Activated CD8-positive, alpha-beta memory T cell treated with anti-CD3 and anti-CD28 coated beads for 1 hour (primary cell): ENCODE data around the gene KDM4B.

Experiments
- DNase-seq, 2 donors: peaks; one replicate each; pipeline ENCODE4 v3.0.0-alpha.2; 2020; ENCODE audit warnings: low read depth in 1 of 2; ENCODE audit errors: extremely low read depth in 1 of 2

The KDM4B gene

DNA sequence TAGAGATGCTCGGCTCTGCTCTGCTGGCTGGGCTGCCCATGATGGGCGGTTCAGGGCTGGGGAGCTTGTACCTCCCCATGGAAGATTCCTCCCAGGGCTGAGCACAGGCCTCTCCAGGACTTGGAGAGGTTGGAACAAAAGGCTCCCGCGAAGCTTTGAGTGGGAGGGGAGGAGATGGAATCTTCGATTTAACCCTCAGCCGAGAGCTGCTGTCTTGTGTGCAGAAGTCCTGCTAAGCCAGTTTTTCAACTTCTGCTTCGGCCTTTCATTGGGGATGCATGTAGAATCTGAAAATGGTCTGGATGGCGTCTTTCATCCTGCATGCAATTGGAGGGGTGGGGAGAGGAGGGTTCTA, 163.3 kb downstream of the KDM4B start:
- no peak for DNase-seq

DNA sequence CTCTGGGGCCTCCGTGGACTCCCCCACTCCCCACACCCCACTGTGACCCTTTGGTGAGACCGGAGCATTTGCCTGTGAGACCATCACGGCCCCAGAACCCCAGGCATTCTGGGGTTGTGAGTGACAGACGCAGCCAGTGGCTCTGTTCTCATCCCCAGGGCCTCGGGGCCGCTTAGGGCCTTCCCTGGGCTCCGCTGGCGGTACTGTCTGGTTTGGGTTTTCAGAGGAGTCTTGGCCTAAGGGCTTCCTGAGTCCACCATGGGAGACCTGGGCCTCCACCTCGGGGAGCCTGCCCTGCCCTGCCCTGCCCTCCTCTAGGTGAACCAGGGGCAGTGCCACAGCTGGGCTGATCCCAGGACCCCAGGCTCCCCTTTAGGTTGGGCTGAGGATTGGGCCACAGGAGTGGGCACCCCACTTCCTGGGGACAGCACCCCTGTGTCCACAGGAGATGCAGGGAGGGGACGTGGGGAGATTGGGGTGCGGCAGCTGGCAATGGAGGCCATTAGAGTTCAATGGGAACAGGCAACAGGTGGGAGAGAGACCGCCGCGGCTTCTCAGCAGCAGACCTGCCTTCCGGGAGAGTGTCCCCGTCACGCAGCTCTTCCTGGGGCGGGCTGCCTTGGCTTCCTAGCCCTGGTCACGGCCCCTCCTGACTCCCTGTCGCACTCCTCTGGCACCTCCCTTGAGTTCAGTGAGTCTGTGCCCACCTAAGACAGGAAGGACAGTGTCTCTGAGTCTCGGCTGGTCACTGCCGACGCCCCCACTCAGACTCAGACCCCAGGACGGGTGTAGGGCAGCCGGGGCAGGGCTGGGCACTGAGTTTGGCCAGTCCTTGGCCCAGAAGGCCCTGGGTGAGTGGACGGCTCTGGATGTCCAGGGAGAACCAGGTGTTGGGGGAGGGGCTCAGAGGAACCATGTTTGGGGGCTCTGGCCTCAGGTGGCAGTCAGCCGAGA, 164.1 kb downstream of the KDM4B start:
- no peak for DNase-seq

DNA sequence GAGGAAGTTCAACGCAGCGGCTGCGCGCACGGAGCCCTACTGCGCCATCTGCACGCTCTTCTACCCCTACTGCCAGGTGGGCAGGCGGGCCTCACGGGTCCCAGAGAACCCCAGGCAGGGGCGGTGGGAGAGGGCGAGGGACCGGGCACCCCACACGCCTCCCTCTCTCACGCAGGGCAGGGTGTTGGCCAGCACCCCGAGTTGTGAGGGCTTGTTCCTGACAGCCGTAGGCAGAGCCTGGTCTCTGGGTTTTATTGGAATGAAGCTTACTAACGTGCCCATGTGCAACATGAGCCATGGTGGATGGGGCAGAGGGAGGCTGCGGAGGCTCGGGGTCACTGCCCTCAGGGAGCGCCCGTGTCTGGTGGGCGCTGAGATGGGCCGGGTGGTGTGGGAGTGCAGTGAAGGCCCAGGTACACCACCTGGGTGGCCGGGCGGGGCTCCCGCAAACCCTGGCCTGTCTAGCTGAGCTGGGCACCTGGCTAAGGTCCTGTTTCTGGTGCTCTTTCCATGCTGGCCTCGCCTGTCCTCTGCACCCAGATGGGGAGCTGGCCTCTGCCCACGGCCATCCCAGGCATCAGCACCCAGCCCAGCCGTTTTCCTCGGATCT, 165.2 kb downstream of the KDM4B start:
- no peak for DNase-seq

DNA sequence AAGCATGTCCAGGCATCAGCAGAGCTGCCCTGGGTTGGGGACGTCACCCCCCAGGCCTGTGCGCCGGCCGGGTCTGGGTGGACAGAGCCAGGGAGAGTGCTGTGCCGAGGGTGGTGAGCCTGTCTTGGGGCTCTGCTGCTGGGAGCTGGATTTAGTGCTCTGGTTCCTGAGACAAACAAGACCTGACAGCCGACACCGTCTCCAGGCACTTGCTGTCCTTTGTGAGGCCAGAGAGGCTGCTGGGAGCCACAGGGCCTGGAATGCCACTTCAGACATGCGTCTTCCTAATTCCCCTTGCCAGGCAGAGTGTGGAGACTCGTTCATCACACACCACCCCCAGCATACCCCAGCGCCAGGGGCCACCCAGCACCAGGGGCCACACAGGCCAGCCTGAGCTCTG, 165.8 kb downstream of the KDM4B start:
- no peak for DNase-seq

DNA sequence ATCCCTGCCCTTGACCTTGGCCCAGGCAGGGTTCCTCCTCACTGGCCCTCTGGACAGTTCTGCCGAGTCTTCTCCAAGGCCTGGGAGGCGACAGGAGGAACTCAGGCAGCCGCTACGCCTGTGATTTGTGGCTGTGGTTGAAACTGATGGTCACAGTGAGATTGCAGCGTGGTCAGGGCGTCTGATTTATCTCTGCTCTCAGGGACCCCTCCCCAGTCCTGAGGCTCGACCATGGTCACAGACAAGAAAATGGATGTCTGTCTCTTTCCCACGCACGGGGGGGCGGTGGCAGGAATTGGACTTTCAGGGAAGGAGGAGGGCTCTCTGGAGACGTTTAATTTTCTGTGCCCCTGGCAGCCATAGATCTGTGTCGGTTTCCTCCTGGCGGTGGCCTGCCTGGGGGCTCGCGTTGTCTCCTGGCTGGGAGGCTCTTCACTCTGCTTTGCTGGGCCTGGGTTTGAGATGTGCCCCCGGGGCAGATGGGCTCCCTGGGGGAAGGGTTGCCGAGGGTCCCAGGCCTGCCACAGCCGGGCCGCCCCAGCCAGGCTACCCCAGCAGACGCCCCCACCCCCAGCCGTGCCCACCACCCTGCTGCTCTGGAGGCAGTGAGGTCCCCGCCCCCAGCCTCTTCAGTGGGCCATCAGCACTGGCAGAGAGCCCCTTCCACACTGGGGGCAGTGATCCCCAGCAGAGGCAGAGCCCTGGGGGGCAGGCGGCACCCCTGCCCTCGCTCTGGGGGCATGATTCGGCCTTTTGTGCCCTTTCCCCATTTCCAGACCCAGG, 167.4 kb downstream of the KDM4B start:
- no peak for DNase-seq

DNA sequence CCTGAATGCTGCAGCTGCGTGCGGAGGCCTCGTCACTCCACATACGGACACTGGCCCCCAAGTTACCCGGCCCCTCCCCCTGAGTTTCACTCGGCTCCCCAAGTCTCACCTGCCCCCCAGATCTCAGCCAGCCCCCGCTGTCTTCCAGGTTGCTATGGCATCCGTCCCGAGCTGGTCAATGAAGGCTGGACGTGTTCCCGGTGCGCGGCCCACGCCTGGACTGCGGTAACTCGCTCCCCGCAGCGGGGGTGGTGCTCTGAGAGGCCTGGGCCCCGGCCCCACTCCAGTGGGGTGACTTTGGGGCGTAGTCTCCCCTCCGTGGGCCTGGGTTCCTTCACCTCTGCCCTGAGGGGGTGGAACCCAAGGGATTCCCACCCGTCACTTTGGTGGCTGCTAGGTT, 168.2 kb downstream of the KDM4B start:
- DNase-seq, result no peak

DNA sequence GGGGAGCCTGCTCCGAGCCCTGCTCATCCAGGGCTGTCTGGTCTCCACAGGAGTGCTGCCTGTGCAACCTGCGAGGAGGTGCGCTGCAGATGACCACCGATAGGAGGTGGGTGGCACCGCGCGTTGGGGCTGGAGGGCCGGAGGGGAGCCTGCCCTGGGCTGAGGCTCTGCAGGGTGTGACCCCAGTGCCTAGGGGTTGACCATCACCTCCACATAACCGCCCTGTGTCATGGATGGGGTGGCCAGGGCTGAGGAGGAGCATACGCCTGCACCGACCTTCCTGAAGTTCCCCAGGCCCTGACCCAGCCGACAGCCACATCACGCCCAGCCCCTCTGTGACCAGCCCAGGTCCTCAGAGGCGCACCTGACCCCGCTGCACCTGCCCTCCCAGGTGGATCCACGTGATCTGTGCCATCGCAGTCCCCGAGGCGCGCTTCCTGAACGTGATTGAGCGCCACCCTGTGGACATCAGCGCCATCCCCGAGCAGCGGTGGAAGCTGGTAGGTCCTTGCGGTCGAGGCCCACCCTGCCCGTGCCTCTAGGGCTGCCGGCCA, 168.7 kb downstream of the KDM4B start:
- DNase-seq, result no peak

DNA sequence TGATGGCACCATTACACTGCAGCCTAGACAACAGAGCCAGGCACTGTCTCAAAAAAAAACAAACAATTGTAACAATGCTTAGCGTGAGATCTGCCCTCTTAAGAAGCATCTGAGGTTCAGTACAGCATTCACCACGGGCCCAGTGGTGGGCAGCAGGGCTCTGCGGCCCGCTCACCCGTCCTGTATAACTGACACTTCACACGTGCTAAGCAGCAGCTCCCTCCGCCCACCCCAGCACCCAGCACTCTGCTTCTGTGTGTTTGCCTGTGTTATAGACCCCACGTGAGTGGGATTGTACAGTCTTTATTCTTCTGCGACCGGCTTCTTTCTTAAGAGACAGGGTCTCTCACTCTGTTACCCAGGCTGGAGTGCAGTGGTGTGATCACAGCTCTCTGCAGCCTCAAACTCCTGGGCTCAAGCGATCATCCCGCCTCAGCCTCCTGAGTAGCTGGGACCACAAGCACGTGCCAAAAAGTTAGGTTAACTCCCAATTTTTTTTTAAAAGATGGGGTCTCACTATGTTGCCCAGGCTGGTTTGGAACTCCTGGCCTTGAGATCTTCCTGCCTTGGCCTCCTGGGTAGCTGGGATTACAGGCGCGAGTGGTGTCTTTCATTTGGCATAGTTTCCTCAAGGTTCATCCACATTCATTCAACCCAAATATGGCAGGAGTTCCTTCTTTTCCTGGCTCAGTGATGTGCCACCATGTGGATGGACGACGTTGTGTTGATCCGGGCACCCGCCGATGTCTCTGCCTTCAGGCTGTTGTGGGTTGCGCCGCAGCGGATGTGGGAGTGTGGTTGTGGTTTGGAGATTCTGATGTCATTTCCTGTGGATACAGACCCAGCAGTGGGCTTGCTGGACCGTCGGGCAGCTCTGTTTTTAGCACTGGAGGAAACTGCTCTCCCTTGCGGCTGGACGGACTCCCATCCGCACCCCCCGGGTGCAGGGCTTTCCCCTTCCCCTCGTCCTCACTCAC, 170.0 kb downstream of the KDM4B start:
- peak in 1 of 2 donors; percentile 47 for DNase-seq

DNA sequence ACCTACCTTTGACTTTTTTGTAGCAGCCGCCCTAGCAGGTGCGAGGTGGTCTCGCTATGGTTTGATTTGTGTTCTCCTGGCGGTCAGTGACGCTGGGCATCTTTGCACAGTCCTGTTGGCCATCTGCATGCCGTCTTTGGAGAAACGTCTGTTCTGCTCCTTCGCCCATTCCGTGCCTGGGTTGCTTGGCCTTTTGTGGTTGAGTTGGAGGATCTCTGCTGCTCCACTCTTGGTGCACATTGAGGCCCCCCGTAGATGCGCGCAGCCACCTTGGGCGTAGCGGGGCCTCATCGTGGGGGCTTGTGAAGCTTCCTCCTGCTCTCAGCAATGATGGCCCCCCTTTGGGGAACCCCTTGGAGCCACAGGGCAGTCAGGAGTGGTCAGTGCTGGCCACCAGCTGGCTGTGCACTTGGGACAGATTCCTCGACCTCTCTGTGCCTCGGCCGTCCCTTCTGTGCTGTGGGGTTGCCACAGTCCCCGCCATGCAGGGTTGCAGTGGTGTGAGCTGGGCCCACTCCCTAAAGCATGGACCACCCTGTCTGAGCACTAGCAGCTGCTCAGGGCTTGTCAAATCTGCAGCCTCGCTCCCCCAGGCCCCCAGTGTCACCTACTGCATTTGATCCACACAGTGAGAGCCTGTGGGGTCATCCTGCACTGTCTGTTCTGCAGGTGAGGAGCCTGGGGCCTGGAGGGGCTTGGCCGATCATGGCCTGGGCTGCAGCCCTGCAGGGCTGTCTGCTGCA, 170.8 kb downstream of the KDM4B start:
- DNase-seq, result no peak

DNA sequence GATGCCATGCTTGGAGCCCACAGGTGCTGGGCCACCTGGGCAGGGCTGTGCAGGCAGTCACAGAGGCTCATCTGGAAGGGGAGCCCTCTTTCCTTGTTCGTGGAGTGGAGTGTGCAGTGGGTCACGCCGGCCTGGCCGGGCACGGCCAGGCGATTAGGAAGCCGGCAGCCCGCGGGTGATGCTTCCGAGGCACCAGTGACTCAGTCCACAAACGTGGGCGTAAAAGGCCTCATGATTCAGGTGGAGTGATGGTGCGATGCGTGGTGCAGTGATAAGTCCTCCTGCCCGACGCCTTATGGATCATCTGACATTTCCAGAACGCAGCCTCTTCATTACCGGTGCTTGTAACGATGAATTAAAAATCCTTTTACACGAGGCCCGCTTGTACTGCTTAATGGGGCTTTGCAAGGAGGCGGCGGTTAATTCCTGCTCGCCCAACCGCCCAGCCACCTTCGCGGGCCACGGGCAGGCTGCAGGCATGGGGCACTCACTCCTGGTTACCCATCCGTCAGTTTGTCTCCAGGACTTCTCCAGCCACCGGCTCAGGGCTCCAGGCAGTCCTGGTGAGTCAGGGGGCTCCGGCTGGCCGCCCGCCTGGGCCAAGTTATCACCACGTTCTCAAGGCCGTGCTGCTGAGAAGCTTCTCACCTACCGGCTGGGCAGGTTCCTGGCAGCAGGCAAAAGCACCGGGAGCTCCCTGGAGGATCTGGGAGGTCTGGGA, 172.4 kb downstream of the KDM4B start:
- DNase-seq, result no peak

DNA sequence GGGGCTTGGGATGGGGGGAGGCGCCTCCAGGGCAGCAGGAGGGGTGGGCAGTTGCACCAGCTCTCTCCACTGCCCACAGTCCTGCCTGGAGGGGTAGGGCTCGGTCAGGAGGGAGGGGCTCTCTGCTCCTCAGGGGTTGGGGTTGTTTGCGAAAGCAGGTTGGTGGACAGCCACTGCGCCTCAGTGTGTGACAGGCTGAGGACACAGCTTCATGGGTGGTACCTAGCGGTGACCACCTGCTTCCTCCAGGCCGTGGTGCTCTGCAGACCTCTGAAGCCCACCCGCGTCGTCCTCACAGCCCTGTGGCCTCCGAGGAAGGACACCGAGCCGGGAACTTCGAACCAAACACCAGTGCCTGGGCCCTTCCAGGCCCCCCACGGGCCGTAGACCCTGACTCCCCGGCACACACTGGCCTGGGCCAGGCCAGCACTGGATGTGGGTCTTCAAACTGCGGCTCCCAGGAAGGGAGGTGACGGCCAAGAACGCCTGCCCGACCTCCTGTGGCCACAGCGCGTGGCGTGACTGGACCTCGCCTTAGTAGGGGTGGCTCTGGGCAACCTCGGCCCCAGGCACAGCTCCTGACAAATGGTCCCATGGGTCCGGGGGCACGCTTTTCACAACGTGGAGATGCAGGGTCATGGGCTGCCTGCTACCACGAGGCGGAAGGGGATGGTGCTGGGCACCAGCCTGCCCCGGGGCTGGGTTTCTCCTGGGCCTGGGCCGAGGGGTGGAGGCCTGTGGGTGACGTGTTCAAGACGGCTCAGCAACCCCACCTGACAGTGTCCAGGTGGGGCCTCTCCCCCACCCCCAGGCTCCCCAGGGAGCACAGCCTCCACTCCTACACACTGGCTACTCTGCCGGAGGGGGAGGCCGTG, 173.2 kb downstream of the KDM4B start:
- no peak for DNase-seq

DNA sequence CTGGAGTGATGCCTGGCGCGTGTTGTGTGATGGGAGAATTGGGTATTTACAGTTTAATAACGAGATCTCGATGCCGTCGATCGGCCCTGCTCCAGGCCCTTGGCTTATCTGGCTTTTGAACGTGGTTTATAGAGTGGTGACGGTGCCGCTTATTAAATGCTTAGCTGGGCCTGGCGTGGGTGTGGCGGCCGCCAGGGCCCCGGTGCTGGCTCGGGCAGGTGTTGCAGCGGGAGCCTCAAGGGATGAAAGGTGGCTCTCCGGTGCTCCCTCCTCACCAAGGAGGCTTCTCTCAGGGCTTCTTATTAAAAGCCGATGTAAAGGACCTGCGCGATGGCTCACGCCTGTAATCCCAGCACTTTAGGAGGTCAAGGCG, 173.8 kb downstream of the KDM4B start:
- no peak for DNase-seq

DNA sequence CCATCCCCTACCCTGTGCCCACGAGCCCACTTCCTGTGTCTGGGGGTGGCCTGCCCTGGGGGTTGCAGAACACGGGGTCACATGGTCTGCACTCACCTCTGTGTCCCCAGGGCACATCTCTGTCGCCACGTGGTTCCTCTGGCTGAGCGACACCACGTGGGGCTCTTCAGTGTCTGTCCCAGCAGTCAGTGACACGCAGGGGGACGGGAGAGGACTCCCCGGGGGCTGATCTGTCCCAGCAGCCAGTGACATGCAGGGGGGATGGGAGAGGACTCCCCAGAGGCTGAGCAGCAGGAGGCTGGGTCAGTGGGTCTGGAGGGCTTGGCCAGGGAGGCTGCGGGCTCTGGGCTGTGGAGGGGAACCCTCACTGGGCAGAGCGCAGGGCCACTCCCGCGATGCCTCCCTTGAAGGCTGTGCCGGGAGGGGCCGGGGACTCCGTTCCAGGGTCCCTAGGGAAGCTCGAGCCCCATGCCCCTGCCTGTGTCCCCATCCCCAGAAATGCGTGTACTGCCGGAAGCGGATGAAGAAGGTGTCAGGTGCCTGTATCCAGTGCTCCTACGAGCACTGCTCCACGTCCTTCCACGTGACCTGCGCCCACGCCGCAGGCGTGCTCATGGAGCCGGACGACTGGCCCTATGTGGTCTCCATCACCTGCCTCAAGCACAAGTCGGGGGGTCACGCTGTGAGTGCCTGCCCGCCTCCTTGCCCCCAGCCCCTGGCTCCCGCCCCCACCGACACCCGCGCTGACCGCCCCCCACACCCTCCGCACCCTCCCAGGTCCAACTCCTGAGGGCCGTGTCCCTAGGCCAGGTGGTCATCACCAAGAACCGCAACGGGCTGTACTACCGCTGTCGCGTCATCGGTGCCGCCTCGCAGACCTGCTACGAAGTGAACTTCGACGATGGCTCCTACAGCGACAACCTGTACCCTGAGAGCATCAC, 174.8 kb downstream of the KDM4B start:
- DNase-seq, result no peak

DNA sequence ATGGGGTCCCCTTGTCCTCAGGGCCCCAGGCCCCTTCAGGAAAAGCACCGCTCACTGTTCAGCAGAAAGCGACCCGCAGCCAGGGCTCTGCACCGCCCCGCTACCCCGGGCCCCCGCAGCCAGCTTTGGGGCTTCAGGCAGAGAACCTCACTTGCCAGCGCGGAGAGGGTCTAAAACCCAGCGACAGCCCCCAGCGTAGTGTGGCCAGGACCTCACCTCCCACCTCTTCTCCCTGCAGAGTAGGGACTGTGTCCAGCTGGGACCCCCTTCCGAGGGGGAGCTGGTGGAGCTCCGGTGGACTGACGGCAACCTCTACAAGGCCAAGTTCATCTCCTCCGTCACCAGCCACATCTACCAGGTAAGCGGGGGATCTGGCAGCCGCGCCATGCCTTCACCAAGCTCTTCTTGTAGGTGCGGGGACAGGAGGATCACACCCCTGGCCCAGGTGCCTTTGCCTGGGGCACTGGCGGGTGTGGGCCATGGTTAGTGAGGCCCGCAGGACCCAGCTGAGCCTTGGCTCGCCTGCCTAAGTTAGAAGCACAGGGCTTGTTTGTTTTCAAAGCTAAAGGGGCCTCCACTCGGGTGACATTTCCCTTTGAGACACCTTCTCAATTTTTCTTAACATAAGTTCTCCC, 175.7 kb downstream of the KDM4B start:
- no peak for DNase-seq

DNA sequence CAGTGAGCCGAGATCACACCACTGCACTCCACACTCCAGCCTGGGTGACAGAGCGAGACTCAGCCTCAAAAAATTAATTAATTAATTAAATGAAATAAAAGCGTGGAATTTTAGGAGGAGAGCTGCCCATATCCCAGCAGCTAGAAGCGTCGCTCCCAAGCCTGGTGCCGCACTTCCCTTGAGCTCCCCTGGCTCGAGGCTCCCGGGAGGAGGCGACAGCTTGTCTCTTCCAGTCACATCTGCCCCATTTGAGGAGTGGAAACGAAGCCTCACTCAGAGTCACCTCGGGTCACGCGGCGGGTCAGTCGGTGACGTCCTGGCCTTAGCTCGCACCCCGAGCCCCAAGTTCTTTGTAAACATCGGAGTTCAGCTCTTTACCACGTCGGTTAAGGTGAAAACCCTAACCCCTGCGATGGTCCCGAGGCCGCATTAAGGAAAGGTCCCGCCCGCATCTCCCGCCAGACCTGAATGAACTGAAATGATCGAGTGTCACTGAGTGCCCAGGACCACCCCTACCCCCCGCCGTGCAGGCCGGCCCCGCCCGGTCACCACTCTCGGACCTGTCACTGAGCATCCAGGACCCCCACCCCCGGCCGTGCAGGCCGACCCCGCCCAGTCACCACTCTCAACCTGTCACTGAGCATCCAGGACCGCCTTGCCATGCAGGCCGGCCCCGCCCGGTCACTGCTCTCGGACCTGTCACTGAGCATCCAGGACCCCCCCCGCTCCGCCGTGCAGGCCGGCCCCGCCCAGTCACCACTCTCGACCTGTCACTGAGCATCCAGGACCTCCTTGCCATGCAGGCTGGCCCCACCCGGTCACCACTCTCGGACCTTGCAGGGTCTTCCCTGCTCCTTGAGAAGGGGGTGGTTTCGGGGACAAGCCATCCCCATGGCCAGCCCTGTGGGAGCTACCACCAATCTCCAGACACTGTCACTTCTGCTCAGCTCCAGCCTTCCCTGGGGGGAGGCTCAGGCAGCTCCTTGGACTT, 176.9 kb downstream of the KDM4B start:
- DNase-seq, result no peak
